ENCODE measurements around the gene TLCD2. TPM values are rescaled to one million over a fixed set of nuclear protein-coding genes. Genes with fewer than 3 reads are reported as not detected.

Gene TLCD2
- total RNA-seq, 1 experiment from 2014 or later: 1.1 TPM

GRCh38 chr17:1736348-1737281 lies 26.4 kb upstream of the TLCD2 start:
- DNase-seq (ENCODE audit: low read depth): peak; percentile 65

DNA sequence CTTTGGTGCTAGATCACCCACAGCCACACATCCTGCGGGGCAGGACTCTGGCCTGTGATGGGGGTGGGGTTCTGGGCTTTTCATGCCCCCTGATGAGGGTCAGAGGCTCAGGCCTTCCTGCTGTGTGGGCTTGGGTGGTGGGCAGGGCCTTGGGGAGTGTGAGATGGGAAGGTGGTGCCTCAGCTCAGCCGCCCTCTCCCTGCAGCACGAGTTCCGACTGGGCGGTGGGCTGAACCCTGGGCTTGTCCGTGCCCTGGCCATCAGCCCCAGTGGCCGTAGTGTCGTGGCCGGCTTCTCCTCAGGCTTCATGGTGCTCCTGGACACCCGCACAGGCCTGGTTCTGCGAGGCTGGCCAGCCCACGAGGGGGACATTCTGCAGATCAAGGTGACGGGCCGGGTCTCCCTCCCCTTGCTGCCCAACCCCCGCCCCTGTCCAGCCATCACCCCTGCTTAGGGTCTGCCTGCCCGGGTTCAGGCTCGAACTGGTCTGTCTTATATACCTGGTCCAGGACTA lies 25.7 kb upstream of the TLCD2 start:
- no peak for DNase-seq (ENCODE audit: low read depth)

- no peak for DNase-seq (ENCODE audit: low read depth)
These were observed 25.2 kb upstream of the TLCD2 start for GRCh38 chr17:1735418-1735817.

- DNase-seq (ENCODE audit: low read depth): no peak
These were observed 23.6 kb upstream of the TLCD2 start for GRCh38 chr17:1733759-1734158.

DNA sequence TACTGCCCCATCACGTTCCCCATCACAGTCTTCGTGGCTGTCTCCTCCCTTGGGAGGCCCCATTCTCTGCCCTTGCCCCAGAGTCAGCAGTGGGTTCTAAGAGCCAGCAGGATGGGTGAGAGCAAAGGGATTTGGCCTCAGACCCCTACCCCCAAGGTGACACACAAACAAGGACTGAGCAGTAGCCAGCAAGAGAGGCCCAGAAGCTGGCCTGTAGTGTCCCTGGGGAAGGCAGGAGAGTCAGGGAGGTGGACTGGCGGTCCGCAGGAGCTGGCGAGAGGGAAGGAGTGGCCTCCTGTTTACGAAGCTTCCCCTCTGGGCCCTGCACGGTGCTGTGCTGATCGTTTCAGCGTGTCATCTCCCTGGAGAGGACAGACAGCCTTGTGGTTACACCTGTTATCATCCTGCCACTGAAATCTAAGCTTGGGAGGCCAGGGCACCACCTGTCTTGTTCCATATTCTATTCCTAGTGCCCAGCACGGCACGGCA lies 22.7 kb upstream of the TLCD2 start:
- peak; percentile 83 for DNase-seq (ENCODE audit: low read depth)

- no peak for DNase-seq (ENCODE audit: low read depth)
These were observed 22.2 kb upstream of the TLCD2 start for GRCh38 chr17:1732241-1732832.

- no peak for DNase-seq (ENCODE audit: low read depth)
These were observed 21.0 kb upstream of the TLCD2 start for GRCh38 chr17:1731194-1731506.

- DNase-seq (ENCODE audit: low read depth): peak; percentile 94
These were observed 20.4 kb upstream of the TLCD2 start for GRCh38 chr17:1730326-1731193.

DNA sequence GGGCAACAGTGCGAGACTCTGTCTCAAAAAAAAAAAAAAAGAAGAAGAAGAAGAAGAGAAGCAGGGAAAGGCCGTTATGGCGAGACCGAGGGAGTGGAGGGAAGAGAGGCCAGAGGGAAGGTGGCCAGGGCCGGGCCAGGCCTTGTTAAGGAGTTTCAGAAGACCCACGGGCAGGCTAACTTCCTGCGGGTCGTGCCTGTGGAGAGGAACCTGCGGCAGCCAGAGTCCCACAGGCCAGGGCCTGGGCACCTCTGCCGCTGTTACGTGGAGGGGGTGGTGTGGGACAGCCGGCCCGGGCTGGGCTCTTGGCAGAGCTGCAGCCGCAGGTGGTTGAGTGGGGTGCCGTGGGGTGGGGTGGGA lies 19.8 kb upstream of the TLCD2 start:
- no peak for DNase-seq (ENCODE audit: low read depth)

DNA sequence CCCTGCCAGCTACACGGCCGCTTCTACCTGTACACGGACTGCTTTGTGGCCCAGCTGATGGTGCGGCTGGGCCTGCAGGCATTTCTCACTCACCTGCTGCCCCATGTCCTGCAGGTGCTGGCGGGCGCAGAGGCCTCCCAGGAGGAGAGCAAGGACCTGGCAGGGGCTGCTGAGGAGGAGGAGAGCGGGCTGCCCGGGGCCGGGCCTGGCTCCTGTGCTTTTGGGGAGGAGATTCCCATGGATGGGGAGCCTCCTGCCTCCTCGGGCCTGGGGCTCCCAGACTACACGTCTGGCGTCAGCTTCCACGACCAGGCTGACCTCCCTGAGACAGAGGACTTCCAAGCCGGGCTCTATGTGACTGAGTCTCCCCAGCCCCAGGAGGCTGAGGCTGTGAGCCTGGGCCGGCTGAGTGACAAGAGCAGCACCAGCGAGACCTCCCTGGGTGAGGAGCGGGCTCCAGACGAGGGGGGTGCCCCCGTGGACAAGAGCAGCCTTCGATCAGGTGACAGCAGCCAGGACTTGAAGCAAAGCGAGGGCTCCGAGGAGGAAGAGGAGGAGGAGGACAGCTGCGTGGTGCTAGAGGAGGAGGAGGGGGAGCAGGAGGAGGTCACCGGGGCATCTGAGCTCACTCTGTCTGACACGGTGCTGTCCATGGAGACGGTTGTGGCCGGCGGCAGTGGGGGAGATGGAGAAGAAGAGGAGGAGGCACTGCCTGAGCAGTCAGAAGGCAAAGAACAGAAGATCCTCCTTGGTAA lies 17.9 kb upstream of the TLCD2 start:
- DNase-seq (ENCODE audit: low read depth): no peak

DNA sequence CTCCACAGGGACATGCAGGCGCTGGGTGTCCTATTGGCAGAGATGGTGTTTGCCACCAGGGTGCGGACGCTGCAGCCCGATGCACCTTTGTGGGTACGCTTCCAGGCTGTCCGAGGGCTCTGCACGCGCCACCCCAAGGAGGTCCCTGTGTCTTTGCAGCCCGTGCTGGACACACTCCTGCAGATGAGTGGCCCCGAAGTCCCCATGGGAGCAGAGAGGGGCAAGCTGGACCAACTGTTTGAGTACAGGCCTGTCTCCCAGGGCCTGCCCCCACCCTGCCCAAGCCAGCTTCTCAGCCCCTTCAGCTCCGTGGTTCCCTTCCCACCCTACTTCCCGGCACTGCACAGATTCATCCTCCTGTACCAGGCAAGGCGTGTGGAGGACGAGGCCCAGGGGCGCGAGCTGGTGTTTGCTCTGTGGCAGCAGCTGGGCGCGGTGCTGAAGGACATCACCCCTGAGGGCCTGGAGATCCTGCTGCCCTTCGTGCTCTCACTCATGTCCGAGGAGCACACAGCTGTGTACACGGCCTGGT lies 17.1 kb upstream of the TLCD2 start:
- DNase-seq (ENCODE audit: low read depth): no peak

DNA sequence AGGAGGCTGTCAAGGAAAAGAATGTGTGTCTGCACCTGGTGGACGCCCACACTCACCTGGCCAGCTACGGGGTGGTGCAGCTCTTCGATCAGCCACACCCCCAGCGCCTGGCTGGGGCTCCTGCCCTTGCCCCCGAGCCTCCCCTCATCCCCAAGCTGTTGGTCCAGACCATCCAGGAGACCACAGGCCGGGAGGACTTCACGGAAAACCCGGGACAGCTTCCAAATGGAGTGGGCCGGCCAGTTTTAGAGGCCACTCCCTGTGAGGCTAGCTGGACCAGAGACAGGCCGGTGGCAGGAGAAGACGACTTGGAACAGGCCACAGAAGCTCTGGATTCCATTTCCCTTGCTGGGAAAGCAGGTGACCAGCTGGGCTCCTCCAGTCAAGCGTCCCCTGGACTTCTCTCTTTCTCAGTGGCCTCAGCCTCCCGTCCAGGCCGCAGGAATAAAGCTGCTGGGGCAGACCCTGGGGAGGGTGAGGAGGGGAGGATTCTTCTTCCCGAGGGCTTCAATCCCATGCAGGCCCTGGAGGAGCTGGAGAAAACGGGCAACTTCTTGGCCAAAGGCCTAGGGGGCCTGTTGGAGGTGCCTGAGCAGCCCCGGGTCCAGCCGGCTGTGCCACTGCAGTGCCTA lies 16.6 kb upstream of the TLCD2 start:
- DNase-seq (ENCODE audit: low read depth): no peak

DNA sequence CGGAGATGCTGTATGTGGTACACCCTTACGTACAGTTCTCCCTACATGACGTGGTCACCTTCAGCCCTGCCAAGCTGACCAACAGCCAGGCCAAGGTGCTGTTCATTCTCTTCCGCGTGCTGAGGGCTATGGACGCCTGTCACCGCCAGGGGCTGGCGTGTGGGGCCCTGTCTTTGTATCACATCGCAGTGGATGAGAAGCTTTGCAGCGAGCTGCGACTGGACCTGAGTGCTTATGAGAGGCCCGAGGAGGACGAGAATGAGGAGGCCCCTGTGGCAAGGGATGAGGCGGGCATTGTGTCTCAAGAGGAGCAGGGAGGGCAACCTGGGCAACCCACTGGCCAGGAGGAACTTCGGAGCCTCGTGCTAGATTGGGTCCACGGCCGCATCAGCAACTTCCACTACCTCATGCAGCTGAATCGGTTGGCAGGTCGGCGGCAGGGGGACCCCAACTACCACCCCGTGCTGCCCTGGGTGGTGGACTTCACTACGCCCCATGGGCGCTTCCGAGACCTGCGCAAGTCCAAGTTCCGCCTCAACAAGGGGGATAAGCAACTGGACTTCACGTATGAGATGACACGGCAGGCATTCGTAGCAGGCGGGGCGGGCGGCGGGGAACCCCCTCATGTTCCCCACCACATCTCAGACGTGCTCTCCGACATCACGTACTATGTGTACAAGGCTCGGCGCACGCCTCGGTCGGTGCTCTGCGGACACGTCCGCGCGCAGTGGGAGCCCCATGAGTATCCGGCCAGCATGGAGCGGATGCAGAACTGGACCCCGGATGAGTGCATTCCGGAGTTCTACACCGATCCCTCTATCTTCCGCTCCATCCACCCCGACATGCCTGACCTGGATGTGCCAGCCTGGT lies 15.7 kb upstream of the TLCD2 start:
- no peak for DNase-seq (ENCODE audit: low read depth)

DNA sequence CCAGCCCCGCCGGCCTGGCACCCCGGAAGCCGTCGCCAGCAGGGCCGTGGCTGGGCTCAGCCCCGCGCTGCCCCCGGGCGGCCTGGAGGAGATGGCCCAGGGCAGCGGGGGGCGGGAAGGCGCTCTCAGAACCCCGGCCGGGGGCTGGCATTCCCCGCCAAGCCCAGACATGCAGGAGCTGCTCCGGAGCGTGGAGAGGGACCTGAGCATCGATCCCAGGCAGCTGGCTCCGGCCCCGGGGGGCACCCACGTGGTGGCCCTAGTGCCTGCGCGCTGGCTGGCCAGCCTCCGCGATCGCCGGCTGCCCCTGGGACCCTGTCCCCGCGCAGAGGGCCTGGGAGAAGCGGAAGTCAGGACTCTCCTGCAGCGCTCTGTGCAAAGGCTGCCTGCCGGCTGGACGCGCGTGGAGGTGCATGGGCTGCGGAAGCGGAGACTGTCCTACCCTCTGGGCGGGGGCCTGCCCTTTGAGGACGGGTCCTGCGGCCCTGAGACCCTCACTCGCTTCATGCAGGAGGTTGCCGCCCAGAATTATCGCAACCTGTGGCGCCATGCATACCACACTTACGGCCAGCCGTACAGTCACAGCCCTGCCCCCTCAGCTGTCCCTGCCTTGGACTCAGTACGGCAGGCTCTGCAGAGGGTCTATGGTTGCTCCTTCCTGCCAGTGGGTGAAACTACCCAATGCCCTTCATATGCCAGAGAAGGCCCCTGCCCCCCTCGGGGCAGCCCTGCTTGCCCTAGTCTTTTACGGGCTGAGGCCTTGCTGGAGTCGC lies 14.9 kb upstream of the TLCD2 start:
- no peak for DNase-seq (ENCODE audit: low read depth)

GRCh38 chr17:1724351-1724868 lies 14.2 kb upstream of the TLCD2 start, which contains the start of gene WDR81:
Gene WDR81 (plus strand): TSS chr17:1724704. CDS start chr17:1724960, 256 bp downstream.
- peak; percentile 78 for DNase-seq (ENCODE audit: low read depth)

GRCh38 chr17:1722022-1722421 lies 11.8 kb upstream of the TLCD2 start:
- DNase-seq (ENCODE audit: low read depth): peak; percentile 68

- peak; percentile 49 for DNase-seq (ENCODE audit: low read depth)
These were observed 10.7 kb upstream of the TLCD2 start for GRCh38 chr17:1720856-1721386.

Measured in LHCN-M2 (cell line).